OCI-M2 (cell line): Measurements from ENCODE around the gene NUDCD3.

ENCODE experiments used
- DNase-seq: peaks from one replicate; lab custom pipeline; 2025; ENCODE audit not compliant: unreplicated experiment; lab: John Stamatoyannopoulos, UW

NUDCD3 gene

DNA sequence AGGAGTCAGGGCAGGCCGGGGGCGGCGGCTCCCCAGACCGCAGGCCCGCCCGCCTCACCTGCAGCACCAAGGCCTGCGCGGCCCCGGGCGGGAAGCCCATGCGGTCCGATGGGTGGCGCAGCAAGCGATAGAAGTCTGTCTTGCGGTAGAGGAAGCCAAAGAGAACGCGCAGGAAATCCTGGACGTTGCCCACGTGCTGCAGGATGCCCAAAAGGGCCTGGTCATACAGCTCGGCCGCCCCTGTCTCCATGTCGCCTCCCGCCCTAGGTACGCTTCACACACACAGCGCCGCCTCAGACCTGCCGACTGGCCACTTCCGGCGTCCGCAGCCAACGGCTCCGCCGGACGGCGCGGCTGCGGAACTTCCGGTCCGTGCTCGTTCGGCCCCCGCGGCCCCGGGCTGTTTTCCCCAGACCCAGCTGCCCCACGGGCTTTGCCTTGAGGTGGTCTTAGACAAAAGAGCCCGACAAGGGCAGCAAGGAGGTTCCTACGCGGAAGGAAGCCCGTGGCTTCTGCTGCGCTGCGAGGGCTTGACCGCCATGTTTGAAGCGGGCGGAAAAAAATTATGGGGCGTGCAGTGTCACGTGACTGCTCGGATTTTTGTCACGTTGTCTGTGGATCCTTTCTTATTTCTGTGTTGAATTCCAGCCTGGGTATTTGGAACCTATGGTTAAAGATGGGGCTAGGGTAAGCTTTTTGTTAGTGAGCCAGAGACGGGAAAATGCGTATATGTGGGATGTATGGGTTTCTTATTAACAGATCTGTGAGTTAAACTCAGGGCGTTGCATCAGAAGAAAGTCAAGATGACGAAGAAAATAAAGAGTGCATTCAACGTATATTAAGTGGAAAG lies at the start of gene NUDCD3:
Gene NUDCD3 (minus strand): TSS at position 308 of the 850 bp plus-strand sequence. CDS start 58 bp downstream, at position 250.
- peak; percentile 59 for DNase-seq

DNA sequence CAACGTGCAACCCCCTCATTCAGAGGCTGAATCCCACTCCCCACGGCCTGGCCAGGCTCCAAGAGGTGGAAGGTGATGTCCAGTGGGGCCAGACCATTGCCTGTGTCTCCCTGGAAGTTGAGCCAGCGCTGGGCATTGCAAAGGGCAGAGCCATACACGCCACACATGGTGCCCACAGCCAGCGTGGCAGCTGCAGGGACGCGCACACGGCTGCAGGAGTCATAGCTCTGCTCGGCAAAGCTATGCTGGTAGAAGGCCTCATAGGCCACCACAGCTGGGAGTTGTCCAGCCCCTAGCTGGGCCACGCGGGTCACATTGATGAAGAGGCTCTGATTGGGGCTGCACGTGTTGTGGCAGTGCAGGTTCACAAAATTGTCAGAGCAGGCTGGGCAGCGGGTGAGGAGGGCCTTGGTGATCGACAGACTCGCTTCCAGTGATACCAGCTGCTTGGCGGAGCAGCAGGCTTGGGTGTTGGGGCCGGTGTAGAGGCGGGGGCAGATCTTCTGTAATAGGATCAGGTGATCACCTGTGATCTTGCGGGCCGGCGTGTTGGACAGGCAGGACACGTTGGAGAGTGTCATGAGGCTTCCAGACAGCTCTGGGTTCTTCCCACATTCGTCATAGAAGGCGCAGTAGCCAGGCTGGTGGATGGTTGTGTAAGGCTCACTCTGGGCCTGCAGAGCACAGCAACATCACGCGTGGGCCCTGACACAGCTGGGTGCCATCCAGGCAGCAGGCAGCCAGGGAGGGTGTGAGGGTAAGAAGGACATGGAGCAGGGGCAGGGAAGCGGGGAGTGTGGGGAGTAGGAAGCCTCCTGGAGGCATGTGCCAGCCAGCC lies 49.4 kb upstream of the NUDCD3 start:
- DNase-seq, result no peak

DNA sequence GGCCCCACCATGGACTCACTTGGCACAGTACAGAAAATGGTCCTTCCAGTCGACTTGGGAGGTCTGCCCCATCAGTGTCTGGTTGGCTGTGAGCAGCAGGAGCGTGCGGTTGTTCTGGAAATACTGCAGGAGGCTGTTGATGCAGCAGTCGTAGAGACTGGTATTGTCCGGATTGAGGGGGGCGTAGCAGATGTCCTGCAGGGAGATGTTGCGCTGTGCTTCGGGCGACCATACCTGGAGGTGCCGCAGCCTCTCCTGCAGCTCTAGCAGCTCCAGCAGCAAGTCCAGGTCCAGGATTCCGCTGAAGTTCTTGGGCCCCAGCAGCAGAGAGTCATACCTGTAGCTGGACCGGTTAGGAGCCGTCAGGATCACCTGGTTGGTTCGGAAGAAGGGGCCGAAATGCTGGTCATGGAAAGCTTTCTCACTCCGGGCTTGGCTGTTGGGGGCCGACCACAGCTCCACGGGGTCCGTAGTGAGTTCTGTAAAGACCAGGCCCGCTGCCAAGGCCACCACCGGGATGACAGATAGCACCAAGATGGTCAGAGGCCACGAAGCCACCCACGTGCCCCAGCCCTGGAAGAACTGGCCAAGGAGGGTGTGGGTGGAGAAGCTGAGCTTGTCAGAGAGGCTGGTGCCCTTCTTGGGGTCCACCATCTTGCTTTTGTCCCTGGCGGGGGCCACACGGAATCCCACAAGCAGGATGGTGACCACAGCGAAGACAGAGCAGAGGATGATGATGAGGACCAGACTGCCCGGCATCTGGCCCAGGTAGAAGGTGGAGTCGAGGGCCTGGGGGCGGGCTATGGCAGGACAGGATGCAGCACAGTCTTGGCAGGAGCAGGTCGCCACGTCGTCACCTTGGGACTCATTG lies 48.6 kb upstream of the NUDCD3 start:
- DNase-seq, result no peak

DNA sequence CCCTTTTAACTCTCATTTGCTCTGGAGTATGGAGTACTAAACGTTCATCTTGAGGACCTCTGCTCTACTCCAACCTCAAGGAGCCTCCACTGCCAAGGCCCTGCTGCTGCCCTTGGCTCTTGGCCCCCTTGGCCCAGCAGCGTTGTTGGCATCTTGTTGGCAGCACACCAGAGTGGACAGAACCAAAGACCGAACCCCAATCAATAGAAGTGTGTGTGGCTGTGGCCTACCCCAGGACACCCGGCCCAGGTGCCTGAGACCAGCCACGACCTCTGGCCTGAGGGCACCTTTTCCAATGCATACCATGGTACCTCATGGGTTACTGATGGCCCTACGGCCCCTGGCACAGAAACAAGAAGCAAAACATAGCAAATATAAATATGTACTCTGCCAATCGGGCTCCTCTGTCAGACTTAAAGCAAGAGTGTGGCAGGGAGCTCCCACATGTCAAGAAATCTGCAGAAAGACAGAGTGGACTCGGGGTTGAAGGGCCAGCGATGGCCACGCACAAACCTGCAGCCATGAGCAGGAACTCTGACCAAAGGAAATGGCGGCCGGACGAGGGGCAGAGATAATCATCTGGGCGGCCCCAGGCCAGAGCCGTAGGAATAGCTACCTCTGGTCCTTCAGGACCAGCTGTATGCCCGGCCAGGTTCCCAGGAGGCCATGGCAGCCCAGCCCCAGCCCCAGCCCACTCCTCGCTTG lies 47.8 kb upstream of the NUDCD3 start:
- no peak for DNase-seq

DNA sequence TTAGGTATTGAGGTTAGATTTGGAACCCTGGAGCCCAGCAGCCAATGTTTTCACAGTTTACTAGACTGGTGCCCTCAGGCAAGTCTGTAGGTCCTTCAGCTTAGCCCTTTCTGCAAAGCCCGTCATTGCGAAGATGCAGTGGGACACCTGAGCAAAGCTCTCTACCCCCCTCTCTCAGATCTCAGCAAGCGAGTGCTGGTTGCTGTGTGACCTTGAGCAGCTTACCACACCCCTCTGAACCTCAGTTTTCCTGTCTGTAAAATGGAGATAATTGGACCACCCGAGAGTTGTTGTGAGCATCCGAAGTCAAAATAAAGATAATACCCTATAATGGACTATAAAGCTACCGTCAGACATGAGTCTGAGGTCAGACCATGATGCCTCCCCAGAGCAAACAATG lies 47.0 kb upstream of the NUDCD3 start:
- DNase-seq, result no peak

DNA sequence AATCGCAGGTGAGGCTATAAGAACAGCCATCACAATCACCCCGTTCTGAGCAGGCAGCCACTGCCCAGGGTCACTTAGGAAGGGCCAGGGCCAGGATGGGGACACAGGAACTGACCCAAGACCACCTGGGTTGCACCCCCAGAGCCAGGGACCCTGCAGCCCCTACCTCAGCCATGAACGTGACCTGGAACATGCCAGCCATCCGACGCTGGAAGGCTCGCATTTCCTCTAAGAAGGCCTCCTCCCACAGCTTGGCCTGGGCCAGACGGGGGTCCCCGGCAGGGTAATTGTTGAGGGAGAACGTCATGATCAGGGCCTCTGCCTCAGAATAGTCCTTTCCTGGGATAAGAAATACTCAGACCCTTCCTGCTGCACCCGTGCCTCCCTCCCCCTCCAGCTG lies 45.6 kb upstream of the NUDCD3 start:
- DNase-seq, result no peak

DNA sequence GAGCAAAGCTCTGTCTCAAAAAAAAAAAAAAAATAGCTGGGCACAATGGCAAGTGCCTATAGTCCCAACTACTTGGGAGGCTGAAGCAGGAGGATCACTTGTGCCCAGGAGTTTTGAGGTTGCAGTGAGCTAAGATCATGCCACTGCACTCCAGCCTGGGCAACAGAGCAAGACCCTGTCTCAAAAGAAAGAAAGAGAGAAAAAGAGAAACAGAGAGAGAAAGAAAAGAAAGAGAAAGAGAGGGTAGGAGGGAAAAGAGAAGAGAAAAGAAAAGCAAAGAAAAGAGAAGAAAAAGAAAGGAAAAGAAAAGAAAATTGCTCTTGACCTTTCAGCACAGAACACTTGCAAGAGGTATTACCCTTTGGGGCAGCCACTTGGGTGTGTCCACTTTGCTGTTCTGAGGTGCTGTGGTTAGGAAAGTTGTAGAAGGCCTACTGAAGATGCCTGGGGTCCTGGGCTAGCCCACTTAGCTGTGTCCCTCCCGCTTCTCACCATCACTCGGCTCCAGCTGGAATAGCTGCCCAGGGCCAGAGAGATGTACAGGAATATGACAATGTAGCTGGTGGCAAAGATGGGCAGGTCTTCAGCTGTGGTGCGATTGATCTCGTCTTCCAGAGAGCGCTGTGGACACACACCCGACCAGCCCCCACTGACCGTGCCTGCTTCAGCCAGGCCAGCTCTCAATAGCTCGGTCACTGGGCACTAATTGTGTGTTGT lies 45.0 kb upstream of the NUDCD3 start:
- DNase-seq, result no peak

DNA sequence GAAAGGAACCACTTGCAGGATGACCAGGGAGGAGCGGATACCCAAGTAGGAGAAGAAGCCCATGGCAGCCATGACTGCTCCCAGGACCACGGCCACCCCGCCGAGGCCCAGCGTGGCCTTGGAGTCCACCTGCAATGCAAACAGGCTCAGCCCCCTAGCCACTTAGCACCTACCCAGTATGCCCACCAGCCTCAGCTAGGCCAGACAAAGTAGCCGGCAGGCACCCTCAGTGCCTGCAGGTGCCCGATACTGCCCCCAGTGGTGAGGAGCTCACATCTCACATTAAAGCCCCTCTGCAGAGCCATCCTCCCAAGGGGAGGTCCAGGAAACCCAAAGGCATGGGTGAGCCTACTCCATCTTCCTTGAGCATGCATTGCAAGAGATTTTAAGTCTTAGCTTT lies 44.0 kb upstream of the NUDCD3 start:
- DNase-seq, result no peak

DNA sequence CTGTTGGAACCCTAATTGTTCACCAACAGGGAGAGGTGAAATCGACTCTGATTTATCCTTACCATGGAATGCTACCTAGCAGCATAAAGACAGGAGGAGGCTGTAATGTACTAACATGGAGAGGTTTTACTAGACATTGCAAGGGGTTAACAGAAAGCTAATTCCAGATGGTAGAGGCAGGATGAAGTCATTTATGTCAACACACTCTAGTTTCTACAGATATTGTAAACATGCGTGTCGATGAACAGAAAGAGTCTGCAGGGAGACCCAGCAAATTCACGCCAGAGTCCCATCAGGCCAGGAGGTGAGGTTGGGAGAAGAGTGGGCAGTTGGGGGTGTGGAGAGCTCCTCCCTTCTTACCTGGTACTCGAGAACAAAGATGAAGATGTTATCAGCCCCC lies 43.6 kb upstream of the NUDCD3 start:
- DNase-seq, result no peak

DNA sequence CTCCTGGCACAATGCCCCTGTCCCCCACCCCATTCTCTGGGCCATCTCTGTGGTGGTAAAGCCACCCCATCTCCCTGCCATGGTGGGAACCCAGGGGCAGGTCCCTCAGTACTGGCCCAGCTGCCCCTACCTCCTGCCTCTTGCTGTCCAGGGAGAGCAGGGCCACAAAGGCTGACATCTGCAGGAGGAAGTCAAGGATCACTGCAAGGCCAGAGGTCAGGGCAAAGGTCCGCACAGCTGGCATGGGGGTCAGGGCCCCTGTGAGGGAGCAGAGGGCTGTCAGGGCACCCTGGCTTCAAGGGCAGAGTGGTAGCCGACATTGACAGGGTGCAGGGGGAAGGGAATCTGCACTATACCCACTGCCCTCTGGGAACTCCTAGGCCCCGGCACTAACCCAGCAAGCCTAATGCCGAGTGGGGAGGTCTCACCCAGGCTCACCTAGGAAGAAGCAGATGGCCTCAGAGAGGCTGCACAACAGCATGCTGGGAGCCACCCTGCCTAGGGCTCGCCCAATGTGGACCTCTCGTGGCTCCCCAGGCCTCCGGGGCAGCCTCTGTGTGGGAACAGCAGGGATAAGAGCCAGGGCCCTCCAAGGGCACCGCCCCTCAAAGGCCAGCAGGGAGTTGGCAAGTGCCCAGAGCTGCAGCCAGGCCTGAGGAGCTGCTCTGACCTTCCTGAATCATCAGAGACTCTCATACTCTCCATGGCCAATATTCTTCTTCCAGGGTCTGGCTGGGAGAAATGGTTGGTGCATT lies 43.0 kb upstream of the NUDCD3 start:
- no peak for DNase-seq

DNA sequence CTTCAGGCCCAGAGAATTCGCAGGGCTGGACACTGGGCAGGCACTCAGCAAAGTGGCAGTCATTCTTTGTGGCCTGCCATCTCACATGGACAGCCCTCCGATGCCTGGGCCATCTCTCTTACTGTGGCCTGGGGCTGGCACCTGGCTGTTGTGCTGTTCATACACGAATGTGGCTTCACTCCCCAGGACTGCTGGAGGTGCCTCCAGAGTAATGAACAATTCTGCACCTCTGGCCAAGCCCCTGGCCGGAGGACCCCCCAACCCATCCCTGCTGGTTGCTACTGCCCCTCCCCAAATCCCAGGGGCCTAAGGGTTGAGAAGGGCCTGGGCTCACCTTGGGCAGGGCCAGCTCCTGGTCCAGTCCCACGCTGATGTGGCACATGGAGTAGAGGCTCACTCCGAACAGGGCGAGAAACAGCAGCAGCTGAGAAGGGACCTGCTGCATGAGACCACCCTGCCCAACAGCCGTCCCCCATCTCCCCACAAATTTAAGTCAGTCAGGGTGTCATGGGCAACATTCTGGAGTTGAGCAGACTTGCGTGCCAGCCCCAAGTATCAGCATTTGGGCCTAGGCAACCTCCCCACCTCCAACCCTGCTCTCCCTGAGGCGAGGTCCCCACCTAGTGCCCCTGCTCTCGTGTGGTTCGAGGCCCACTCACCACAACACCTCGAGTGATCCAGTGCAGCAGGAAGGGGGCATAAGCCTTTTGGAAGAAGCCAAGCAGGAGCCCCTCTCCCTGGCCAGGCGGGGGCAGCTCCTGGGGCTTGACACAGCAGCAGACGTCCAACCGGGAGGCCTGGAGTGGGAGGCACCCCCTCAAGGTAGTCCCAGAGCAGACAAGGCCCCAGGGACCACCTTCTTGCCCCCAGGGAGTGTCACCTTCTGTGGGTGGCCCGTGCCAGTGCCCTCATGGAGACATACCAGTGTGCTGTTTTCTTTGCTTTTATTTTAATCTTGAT lies 41.2 kb upstream of the NUDCD3 start:
- DNase-seq, result no peak

DNA sequence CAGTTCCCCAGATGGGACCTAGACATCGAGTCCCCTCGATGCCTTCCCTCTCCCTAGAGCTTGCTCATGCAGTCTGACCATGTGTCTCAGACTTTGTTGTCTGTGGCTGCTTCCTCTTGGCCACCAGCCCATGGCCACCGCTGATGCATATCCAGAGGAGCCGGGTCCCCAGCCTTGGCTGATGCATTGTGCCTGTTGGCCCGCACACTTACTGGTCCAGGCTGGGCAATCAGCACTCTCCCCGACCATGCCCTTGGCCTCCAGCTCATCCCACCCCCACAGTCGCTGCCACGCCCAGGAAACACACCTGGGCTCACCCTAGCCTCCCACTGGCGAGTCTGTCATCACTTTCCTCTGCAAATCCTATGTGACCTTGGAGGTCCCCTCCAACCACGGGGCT lies 40.5 kb upstream of the NUDCD3 start:
- no peak for DNase-seq

DNA sequence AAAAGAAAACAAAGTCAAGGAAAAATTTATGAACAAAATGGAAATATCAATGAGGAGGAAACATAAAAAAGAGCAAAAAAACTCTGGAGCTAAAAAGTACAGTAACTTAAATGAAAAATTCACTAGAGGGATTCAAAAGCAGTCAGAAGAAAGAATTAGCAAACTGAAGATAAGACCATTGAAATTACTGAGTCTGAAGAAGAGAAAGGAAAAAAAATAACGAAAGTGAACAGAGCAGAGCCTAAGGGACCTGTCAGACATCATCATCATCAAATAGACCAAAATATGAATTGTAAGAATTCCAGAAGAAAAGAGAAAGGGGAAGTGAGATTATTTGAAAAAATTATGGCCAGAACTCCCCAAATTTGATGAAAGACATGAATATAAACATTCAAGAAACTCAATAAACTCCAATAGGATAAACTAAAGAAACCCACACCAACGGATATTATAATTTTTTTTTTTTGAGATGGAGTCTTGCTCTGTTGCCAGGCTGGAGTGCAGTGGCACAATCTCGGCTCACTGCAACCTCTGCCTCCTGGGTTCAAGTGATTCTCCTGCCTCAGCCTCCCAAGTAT lies 34.4 kb upstream of the NUDCD3 start:
- no peak for DNase-seq

DNA sequence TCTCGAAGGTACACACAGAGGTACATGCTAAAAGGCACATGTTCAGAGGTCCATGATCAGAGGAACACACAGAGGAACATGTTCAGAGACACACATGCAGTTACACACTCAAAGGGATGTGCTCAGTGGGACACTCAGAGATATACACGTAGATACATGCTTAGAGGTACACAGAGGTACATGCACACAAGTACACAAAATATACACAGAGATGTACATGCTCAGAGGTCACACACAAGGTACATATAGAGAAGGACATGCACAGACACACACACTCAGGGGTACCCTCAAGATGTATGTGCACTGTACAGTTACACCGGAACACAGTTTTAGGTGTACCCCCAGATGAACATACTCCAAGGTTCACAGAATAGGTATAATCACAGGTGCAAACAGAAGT lies 31.9 kb upstream of the NUDCD3 start:
- no peak for DNase-seq

DNA sequence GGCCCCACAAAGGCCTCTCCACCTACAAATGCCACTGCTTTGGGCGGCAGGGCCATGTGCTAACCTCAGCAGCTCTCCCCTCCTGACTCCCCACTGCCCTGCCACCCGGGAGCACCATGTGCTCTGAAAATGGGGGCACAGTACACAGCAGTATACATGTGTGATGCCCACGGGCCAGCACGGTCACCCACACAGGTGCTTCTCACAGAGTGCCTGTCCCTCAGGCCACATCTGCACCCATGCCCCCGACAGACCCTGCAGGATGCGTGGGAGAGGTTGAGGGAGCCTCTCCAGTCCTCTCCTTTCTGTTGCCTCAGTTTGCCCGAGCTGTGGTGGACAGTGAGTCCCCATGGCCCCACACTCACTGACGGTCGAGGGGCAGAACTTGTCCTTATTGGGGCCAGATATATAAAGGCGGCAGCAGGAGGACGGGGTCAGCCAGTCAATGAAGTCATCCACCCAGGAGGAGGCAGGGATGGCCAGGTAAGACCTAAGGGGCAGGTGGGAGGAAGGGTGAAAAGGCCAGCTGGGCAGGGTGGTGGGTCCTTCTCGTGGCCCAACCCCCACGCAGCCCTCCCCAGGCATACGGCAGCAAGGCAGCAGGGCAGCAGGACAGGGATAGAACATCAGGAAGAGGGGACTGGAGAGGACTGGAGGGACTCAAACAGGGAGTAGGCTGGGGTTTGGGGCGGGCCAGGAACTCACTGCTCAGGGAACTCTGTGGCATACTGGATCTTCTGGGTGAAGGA lies 31.1 kb upstream of the NUDCD3 start:
- DNase-seq, result no peak

DNA sequence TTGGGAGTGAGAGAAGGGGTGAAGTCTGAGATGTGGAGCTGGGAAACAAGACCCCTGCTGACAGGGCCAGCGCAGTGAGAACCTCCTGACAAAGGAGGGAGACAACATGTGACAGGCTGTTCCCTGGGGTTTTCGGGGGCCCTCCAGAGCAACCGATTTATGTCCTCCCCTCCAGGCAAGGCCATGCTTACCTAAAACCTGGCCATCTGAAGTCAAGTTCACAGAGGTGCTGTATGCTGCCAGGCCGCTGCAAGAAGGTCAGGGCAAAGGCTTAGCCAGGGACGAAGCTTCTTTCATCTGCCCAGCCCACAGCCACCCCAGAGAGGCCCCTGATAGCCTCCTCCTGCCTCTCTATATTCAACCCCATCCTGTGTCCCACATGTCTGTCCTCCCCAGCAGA lies 30.1 kb upstream of the NUDCD3 start:
- no peak for DNase-seq

DNA sequence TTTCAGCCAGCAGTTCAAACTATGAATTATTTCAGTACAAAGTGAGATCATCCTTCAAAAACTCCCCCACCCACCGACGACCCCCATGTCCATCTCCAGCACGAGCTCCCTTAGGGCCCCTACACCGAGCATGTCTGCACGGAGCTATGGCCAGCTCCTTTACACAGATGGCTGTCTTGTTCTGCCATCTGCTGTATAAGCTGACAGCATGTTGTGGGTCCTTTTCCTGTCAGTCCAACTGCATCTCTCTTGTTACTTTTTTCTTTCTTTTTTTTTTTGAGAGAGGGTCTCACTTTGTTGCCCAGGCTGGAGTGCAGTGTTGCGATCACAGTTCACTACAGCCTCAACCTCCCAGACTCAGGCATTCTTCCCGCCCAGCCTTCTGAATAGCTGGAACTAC lies 29.1 kb upstream of the NUDCD3 start:
- DNase-seq, result no peak
